C4-2B (cell line): Measurements from ENCODE around the gene TSR3.

Experiments used
- CTCF ChIP-seq: fragments of 450-650 bp; conservative IDR thresholded peaks from 2 replicates; pipeline ENCODE4 v1.5.1; 2017; ENCODE audit warnings: mild to moderate bottlenecking
- ZFX ChIP-seq: fragments of 450-650 bp; IDR thresholded peaks from 2 replicates; pipeline ENCODE4 v1.6.1; 2017

- TF ChIP-seq CTCF (no peak), ZFX (no peak)
Observed at GRCh38 chr16:1385232-1385631, 33.6 kb upstream of the TSR3 start.
